ENCODE results near the gene AASDHPPT.

DNA sequence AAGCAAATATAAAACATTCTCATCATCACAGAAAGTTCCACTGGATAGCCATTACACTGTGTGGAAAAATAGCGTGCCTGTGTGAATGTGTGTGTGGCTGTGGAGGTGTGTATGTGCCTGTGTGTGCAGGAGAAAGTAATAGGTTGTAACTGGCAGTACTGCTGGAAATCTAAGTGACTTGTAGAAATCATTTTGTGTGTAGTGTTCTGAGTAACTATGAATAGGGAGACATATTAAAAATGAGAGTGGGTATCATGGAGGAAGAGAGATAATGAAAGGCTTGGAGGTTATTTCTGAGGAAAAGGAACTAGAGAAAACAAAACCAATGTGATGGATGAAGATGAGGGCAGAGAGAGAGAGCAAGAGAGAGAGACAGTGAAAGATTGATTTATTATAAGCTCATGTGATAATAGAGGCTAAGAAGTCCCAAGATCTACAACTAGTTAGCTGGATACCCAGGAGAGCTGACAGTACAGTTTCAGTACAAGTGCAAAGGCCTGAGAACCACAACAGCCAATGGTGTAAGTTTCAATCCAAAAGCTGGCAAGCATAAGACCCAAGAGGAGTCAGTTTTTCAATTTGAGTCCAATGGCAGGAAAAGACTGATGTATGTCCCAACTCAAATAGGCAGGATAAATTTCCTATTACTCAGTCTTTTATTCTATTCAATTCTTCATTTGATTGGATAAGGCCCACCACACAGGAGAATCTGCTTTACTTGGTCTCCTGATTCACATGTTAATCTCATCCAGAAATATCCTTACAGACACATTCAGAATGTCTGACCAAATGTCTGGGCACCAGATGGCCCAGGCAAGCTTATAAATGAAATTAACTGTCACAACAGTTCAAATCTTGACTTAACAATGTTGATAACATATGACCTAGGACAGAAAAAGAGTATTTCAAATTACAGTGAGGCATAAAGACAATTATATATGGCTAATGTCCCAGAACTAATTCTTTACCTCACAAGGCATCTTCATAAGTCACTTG lies 15.2 kb upstream of the AASDHPPT start:
- TF ChIP-seq, protein P1, sequence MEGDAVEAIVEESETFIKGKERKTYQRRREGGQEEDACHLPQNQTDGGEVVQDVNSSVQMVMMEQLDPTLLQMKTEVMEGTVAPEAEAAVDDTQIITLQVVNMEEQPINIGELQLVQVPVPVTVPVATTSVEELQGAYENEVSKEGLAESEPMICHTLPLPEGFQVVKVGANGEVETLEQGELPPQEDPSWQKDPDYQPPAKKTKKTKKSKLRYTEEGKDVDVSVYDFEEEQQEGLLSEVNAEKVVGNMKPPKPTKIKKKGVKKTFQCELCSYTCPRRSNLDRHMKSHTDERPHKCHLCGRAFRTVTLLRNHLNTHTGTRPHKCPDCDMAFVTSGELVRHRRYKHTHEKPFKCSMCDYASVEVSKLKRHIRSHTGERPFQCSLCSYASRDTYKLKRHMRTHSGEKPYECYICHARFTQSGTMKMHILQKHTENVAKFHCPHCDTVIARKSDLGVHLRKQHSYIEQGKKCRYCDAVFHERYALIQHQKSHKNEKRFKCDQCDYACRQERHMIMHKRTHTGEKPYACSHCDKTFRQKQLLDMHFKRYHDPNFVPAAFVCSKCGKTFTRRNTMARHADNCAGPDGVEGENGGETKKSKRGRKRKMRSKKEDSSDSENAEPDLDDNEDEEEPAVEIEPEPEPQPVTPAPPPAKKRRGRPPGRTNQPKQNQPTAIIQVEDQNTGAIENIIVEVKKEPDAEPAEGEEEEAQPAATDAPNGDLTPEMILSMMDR (IDR thresholded peaks at IDR 0.05 in 4 of 5, conservative IDR thresholded peaks at IDR 0.05 in 1 of 5), result no peak
- TF ChIP-seq POLR2A (IDR thresholded peaks at IDR 0.05), result no peak
